ENCODE results near the gene ARL15.

The ARL15 gene

GRCh38 chr5:54173251-54173650, 137.1 kb downstream of the ARL15 start:
- Histone ChIP-seq H3K36me3 (ENCODE audit: insufficient read depth, low read length) (no peaks in the 10 kb centered on the region), H3K4me1 (ENCODE audit: insufficient read depth, low read length) (no peaks in the 10 kb centered on the region), H3K9me3 (ENCODE audit: control insufficient read depth, insufficient read depth, low read length) (no peaks in the 10 kb centered on the region), H3K9ac (ENCODE audit: low read depth, low read length) (no peak overlapping the region)

DNA sequence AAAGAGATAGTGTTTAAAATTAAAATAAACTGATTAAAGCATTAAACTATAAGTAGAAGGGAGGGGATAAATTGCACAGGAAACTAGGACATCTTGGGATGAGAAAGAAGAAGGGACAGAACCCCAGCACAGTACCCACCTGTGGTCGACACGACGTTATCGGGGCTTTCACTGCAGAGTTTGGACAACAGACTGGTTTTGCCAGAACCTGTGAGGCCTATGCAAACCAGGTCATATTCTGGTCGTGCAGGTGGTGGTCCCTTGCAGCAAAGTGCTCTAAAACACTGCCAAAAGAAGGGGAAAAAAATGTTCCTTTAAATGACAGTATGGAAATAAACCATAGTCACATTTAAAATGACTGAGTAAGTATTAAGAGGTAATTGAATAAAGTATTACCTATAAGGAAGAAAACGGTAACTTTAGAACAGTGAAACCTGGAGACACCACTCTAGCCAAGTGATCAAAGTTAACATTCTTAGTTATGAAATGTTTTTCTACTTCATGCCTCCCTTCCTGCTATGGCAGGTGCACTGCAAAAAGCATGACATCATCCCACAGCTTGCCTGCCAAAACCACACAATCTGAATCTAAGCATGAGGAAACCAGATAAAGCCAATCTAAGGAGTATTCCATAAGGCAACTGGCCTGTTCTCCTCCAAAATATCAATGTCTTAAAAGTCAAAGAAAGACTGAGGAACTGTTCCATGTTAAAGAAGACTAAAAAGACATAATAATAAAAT, 138.6 kb downstream of the ARL15 start:
- no peaks in the 10 kb centered on the region for H3K9me3 ChIP-seq (ENCODE audit: control insufficient read depth, insufficient read depth, low read length)

DNA sequence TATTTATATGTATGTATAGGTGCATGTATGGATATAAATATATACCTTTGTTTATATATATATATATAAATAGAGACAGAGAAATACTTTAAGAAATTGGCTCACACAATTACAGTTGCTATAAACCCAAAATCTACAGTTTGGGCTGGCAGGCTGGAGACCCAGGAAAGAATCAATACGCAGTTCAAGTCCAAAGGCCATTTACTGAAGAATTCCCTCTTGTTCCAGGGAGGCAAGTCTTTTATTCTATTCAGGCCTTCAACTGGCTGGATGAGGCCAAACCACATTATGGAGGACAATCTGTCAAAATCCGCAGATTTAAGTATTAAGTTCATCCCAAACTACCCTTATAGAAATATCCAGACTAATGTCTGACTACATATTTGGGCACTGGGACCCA, 144.7 kb downstream of the ARL15 start:
- Histone ChIP-seq H3K36me3 (ENCODE audit: insufficient read depth, low read length) (no peaks in the 10 kb centered on the region), H3K9ac (ENCODE audit: low read depth, low read length) (no peak overlapping the region), H3K4me1 (ENCODE audit: insufficient read depth, low read length) (no peaks in the 10 kb centered on the region), H3K9me3 (ENCODE audit: control insufficient read depth, insufficient read depth, low read length) (no peaks in the 10 kb centered on the region)

More for the DNA sequence above, 138.6 kb downstream of the ARL15 start:
- Histone ChIP-seq H3K36me3 (ENCODE audit: insufficient read depth, low read length) (no peaks in the 10 kb centered on the region), H3K4me1 (ENCODE audit: insufficient read depth, low read length) (no peaks in the 10 kb centered on the region), H3K9ac (ENCODE audit: low read depth, low read length) (no peak overlapping the region)

DNA sequence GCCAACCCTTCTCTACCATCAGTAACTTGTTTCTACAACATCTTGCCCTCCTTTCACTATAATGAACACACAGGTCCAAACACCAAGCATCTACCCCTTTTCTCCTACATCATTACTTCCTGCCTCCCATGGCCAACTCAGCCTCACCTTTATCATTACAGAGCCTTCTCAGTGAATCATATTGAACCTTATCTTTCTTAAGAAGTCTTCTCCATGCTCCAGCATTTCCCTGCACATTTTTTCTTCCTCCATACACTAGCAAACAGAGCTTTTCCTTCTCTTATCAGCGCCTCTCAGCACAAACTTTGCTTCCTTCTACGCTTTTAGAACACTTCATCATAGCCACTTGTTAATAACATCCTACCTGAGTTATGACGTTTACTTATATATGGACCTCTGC, 148.2 kb downstream of the ARL15 start:
- Histone ChIP-seq H3K36me3 (ENCODE audit: insufficient read depth, low read length) (no peaks in the 10 kb centered on the region), H3K9ac (ENCODE audit: low read depth, low read length) (no peak overlapping the region), H3K9me3 (ENCODE audit: control insufficient read depth, insufficient read depth, low read length) (no peaks in the 10 kb centered on the region), H3K4me1 (ENCODE audit: insufficient read depth, low read length) (no peaks in the 10 kb centered on the region)

DNA sequence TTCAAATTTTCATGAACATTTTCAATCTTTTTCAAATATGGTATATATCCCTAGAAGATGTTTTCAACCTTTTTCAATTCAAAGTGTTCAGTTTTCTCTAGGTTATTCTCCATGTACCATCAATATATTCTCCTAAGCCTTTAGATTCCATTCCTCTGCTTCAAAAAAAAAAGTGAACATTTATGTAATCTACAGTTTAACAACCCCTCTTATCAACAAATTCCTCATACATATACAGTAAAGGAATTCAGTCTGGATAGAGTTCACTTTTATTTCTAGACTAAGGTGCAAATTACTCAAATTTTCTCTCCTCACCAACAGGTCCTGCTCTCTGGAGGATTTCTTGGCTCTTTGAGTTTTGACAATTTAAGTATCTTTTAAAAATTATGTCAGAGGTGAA, 150.0 kb downstream of the ARL15 start:
- H3K9me3 ChIP-seq (ENCODE audit: control insufficient read depth, insufficient read depth, low read length), result no peaks in the 10 kb centered on the region
- no peaks in the 10 kb centered on the region for H3K4me1 ChIP-seq (ENCODE audit: insufficient read depth, low read length)
- H3K9ac ChIP-seq (ENCODE audit: low read depth, low read length), result no peak overlapping the region
- H3K36me3 ChIP-seq (ENCODE audit: insufficient read depth, low read length), result no peaks in the 10 kb centered on the region

DNA sequence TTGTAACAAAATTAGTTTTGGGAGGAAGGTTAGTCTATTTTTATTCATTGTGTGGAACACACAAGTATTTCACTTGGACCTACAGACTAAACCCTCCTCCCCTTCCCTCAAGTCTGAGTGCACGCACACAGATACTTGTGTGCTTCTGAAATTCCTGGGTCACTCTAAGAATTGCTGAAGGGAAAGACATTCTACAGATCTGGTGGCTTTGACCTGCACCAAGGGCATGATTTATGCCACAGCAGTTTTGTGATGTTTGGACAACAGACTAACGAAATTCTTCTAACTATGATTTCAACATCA, 150.5 kb downstream of the ARL15 start:
- Histone ChIP-seq H3K36me3 (ENCODE audit: insufficient read depth, low read length) (no peaks in the 10 kb centered on the region), H3K9ac (ENCODE audit: low read depth, low read length) (no peak overlapping the region), H3K9me3 (ENCODE audit: control insufficient read depth, insufficient read depth, low read length) (no peaks in the 10 kb centered on the region), H3K4me1 (ENCODE audit: insufficient read depth, low read length) (no peaks in the 10 kb centered on the region)

GRCh38 chr5:54159153-54159892, 151.1 kb downstream of the ARL15 start:
- Histone ChIP-seq H3K36me3 (ENCODE audit: insufficient read depth, low read length) (no peaks in the 10 kb centered on the region), H3K9ac (ENCODE audit: low read depth, low read length) (no peak overlapping the region), H3K4me1 (ENCODE audit: insufficient read depth, low read length) (no peaks in the 10 kb centered on the region), H3K9me3 (ENCODE audit: control insufficient read depth, insufficient read depth, low read length) (no peaks in the 10 kb centered on the region)

- Histone ChIP-seq H3K9ac (ENCODE audit: low read depth, low read length) (no peak overlapping the region), H3K36me3 (ENCODE audit: insufficient read depth, low read length) (no peaks in the 10 kb centered on the region), H3K4me1 (ENCODE audit: insufficient read depth, low read length) (no peaks in the 10 kb centered on the region), H3K9me3 (ENCODE audit: control insufficient read depth, insufficient read depth, low read length) (no peaks in the 10 kb centered on the region)
Measured at GRCh38 chr5:54156577-54156976, 153.8 kb downstream of the ARL15 start.

DNA sequence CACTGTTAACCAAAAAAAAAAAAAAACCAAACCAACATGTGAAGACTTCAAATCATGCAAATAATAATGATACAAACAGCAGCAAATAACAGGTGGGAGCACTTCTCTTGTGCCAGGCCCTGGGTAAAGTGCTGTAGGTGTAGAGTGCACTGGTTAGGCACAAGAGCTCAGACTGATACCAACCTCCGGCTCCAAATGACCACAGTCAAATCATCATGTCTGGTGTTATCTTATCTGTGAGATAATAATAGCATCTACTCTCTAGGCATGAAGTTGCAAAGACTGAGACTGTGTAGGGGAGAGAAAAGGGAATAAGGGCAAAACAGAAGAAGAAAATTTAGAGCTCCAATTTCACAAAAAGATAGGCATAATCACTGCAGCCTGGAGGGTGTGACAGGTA, 159.5 kb downstream of the ARL15 start:
- Histone ChIP-seq H3K36me3 (ENCODE audit: insufficient read depth, low read length) (no peaks in the 10 kb centered on the region), H3K4me1 (ENCODE audit: insufficient read depth, low read length) (no peaks in the 10 kb centered on the region), H3K9me3 (ENCODE audit: control insufficient read depth, insufficient read depth, low read length) (no peaks in the 10 kb centered on the region), H3K9ac (ENCODE audit: low read depth, low read length) (no peak overlapping the region)

DNA sequence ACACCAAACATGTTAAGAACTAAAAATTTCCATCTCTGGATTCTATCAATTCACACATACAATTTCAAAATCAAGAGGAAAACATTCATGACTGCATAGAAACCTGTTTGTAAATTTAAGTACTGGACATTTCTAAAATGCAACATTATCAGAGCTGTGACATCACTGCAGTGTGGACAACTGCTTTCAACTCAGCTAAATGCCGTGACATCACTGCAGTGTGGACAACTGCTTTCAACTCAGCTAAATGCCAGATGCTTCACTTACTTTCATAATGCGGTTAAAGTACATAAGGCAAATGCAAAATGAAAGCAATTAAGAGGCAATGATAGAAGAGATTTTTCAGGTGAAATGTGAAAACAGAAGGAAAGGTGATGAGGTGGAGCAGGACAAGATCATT, 161.5 kb downstream of the ARL15 start:
- H3K9ac ChIP-seq (ENCODE audit: low read depth, low read length), result no peak overlapping the region
- no peaks in the 10 kb centered on the region for H3K9me3 ChIP-seq (ENCODE audit: control insufficient read depth, insufficient read depth, low read length)
- no peaks in the 10 kb centered on the region for H3K36me3 ChIP-seq (ENCODE audit: insufficient read depth, low read length)
- no peaks in the 10 kb centered on the region for H3K4me1 ChIP-seq (ENCODE audit: insufficient read depth, low read length)

GRCh38 chr5:54148067-54148845, 162.1 kb downstream of the ARL15 start:
- no peaks in the 10 kb centered on the region for H3K36me3 ChIP-seq (ENCODE audit: insufficient read depth, low read length)
- H3K4me1 ChIP-seq (ENCODE audit: insufficient read depth, low read length), result no peaks in the 10 kb centered on the region
- no peak overlapping the region for H3K9ac ChIP-seq (ENCODE audit: low read depth, low read length)
- H3K9me3 ChIP-seq (ENCODE audit: control insufficient read depth, insufficient read depth, low read length), result no peaks in the 10 kb centered on the region

DNA sequence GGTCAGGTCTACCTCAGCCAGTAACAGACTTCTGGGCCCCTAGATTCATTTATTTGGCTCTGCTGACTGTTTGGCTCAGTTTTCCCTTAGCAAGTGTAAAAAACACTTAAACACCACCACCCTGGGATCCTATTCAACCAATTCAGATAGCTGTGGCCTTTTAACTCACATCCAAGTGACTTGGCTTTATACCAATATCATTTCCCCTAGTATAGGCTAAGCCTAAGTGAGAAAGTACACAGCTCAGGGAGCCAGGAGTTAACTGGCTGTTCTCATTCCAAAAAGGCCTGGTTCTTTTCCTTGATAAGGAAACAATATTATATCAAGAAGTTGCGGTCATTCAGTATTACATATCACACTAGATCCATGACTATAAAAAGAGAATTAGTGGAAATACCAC, 163.5 kb downstream of the ARL15 start:
- Histone ChIP-seq H3K9me3 (ENCODE audit: control insufficient read depth, insufficient read depth, low read length) (no peaks in the 10 kb centered on the region), H3K9ac (ENCODE audit: low read depth, low read length) (no peak overlapping the region), H3K36me3 (ENCODE audit: insufficient read depth, low read length) (no peaks in the 10 kb centered on the region), H3K4me1 (ENCODE audit: insufficient read depth, low read length) (no peaks in the 10 kb centered on the region)

DNA sequence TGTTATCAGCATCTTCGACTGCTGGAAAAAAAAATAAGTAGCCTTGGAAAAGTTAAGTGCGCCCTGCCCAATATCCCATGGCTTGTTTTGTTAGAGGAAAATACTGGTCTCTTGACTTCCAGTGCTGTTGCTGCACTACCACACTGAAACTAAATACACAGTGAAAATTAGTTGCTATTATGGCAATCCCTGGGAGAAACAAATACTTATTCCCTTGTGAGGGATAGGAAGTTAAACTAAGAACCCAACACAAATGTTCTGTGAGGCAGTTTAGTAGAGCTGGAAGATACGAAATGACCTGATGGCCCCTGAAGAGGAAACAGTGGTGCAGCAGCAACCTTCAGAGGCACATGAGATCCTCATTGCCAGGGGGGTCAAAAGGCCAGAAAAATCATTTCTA, 164.0 kb downstream of the ARL15 start:
- Histone ChIP-seq H3K9me3 (ENCODE audit: control insufficient read depth, insufficient read depth, low read length) (no peaks in the 10 kb centered on the region), H3K9ac (ENCODE audit: low read depth, low read length) (no peak overlapping the region)

DNA sequence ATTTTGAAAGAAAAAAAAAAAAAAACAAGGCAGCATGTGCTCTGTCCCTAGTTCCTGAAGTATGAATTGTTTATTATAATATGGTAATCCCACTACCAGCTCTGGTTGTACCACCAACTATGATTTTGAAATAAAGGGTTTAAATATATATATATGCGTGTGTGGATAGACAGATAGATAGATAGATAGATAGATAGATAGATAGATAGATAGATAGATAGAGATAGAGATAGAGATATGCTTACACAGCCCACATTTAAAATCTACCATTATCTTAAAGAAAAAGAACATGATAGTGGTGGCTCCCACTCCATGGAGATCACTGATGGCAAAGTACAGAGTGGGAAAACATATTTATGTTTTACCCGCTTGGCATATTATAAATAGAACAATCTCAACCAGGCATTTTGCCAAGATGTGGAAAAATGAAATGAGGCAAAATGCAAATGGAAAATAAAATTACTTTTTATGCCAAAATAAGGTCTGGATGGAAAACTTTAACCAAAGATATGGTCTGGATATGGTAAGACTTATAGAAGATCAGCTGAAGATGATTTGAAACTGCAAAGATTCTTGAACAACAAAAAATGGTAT, 170.0 kb downstream of the ARL15 start:
- Histone ChIP-seq H3K9me3 (ENCODE audit: control insufficient read depth, insufficient read depth, low read length) (no peaks in the 10 kb centered on the region), H3K4me1 (ENCODE audit: insufficient read depth, low read length) (no peaks in the 10 kb centered on the region), H3K9ac (ENCODE audit: low read depth, low read length) (no peak overlapping the region), H3K36me3 (ENCODE audit: insufficient read depth, low read length) (no peaks in the 10 kb centered on the region)

More for the DNA sequence above, 164.0 kb downstream of the ARL15 start:
- Histone ChIP-seq H3K4me1 (ENCODE audit: insufficient read depth, low read length) (no peaks in the 10 kb centered on the region), H3K36me3 (ENCODE audit: insufficient read depth, low read length) (no peaks in the 10 kb centered on the region)
